ENCODE measurements around the gene MS4A10. TPM values are rescaled to one million over a fixed set of nuclear protein-coding genes. Genes with fewer than 3 reads are reported as not detected.

The MS4A10 gene
- total and polyA plus RNA-seq, 2 donors: under 0.01 to 0.09 TPM

- peaks cover 0 to 3% of the 10 kb centered on the region in 2 donors for H3K27me3 ChIP-seq (ENCODE audit: control insufficient read depth in 2 of 2, insufficient read depth in 1 of 2, low read length in 1 of 2)
- peaks cover 0 to 4% of the 10 kb centered on the region in 2 donors for H3K4me1 ChIP-seq (ENCODE audit: control insufficient read depth in 2 of 2, insufficient read depth in 2 of 2, low read length in 2 of 2)
- no peaks in the 10 kb centered on the region for H3K36me3 ChIP-seq (ENCODE audit: control insufficient read depth in 2 of 2, insufficient read depth in 2 of 2, low read length in 1 of 2)
- H3K9me3 ChIP-seq (ENCODE audit: control insufficient read depth in 2 of 2, insufficient read depth in 1 of 2, low read length in 1 of 2): no peaks in the 10 kb centered on the region
- DNase-seq (ENCODE audit: low read depth in 6 of 9, low spot score in 9 of 9): no peak
- H3K4me3 ChIP-seq (ENCODE audit: low read length in 2 of 2): no peak overlapping the region
- H3K27ac ChIP-seq (ENCODE audit: low read depth in 1 of 2, low read length in 1 of 2): no peak overlapping the region
These were observed 4.4 kb upstream of the MS4A10 start for GRCh38 chr11:60780774-60781173.

- H3K27me3 ChIP-seq (ENCODE audit: control insufficient read depth in 2 of 2, insufficient read depth in 1 of 2, low read length in 1 of 2): peaks cover 0 to 3% of the 10 kb centered on the region in 2 donors
- WGBS: 91% methylated on average over 7 of the region's 7 CpGs
These were observed 3.7 kb upstream of the MS4A10 start for GRCh38 chr11:60781286-60781980.

DNA sequence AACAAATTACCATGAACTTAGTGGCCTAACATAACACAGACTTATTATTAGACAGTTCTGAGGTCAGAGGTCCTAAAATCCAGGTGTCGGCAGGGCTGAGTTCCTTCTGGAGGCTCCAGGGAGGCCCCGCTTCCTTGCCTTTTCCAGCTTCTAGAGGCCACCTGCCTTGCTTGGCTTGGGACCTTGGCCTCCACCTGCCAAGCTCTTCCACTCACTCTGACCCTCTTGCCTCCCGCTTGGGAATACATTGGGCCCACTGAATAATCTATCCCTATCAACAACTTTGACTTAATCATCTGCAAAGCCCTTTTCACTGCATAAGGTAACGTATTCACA lies 3.2 kb upstream of the MS4A10 start:
- peaks cover 0 to 5% of the 10 kb centered on the region in 2 donors for H3K4me1 ChIP-seq (ENCODE audit: control insufficient read depth in 2 of 2, insufficient read depth in 2 of 2, low read length in 2 of 2)
- no peaks in the 10 kb centered on the region for H3K36me3 ChIP-seq (ENCODE audit: control insufficient read depth in 2 of 2, insufficient read depth in 2 of 2, low read length in 1 of 2)
- H3K27ac ChIP-seq (ENCODE audit: low read depth in 1 of 2, low read length in 1 of 2): no peak overlapping the region
- H3K4me3 ChIP-seq (ENCODE audit: low read length in 2 of 2): no peak overlapping the region
- peaks cover 0 to 3% of the 10 kb centered on the region in 2 donors for H3K27me3 ChIP-seq (ENCODE audit: control insufficient read depth in 2 of 2, insufficient read depth in 1 of 2, low read length in 1 of 2)
- no peaks in the 10 kb centered on the region for H3K9me3 ChIP-seq (ENCODE audit: control insufficient read depth in 2 of 2, insufficient read depth in 1 of 2, low read length in 1 of 2)
- DNase-seq (ENCODE audit: low read depth in 6 of 9, low spot score in 9 of 9): no peak
- WGBS: 96% methylated on average over 4 of the region's 4 CpGs

More at GRCh38 chr11:60781286-60781980, 3.7 kb upstream of the MS4A10 start:
- Histone ChIP-seq H3K36me3 (ENCODE audit: control insufficient read depth in 2 of 2, insufficient read depth in 2 of 2, low read length in 1 of 2) (no peaks in the 10 kb centered on the region), H3K9me3 (ENCODE audit: control insufficient read depth in 2 of 2, insufficient read depth in 1 of 2, low read length in 1 of 2) (no peaks in the 10 kb centered on the region), H3K4me3 (ENCODE audit: low read length in 2 of 2) (no peak overlapping the region), H3K27ac (ENCODE audit: low read depth in 1 of 2, low read length in 1 of 2) (no peak overlapping the region), H3K4me1 (ENCODE audit: control insufficient read depth in 2 of 2, insufficient read depth in 2 of 2, low read length in 2 of 2) (peaks cover 0 to 1% of the 10 kb centered on the region in 2 donors)
- DNase-seq (ENCODE audit: low read depth in 6 of 9, low spot score in 9 of 9): no peak

DNA sequence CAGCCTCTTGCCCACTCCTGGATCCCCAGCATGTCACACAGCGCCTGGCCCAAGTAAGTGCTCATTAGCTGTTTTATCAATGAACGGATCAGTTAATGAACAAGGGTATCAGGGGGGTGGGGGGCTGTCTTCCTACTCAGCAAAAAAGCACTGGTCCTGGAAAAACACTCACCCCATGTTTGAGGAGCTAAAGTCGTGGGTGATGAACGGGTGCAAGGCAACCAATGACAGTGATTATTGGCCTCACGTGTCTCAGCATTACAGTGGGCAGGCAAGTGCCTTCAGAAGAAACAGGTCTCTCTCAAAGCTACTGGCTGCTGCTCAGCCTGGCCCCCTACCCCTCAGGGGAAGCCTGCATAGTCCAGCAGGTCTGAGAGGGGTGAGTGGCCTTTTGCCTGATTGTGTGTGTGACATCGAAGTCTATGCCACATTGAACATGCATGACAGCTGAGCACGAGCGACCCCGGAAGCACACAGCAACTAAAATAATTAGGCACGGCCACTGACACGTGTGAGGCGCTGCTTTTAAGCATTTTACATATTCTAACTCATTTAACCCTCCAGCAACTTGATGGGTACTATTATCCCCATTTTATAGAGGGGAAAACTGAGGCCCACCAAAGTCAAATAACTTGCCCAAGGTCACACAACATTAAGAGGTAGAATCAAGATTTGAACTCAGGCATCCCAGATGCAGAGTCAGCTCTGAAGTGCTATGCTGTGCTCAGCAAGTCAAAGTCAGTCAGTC lies 2.6 kb upstream of the MS4A10 start:
- Histone ChIP-seq H3K27me3 (ENCODE audit: control insufficient read depth in 2 of 2, insufficient read depth in 1 of 2, low read length in 1 of 2) (peaks cover 0 to 3% of the 10 kb centered on the region in 2 donors), H3K4me1 (ENCODE audit: control insufficient read depth in 2 of 2, insufficient read depth in 2 of 2, low read length in 2 of 2) (peaks cover 0 to 5% of the 10 kb centered on the region in 2 donors), H3K27ac (ENCODE audit: low read depth in 1 of 2, low read length in 1 of 2) (no peak overlapping the region), H3K4me3 (ENCODE audit: low read length in 2 of 2) (no peak overlapping the region), H3K9me3 (ENCODE audit: control insufficient read depth in 2 of 2, insufficient read depth in 1 of 2, low read length in 1 of 2) (no peaks in the 10 kb centered on the region), H3K36me3 (ENCODE audit: control insufficient read depth in 2 of 2, insufficient read depth in 2 of 2, low read length in 1 of 2) (no peaks in the 10 kb centered on the region)
- WGBS: 92% methylated on average over 12 of the region's 12 CpGs
- DNase-seq (ENCODE audit: low read depth in 6 of 9, low spot score in 9 of 9): no peak

DNA sequence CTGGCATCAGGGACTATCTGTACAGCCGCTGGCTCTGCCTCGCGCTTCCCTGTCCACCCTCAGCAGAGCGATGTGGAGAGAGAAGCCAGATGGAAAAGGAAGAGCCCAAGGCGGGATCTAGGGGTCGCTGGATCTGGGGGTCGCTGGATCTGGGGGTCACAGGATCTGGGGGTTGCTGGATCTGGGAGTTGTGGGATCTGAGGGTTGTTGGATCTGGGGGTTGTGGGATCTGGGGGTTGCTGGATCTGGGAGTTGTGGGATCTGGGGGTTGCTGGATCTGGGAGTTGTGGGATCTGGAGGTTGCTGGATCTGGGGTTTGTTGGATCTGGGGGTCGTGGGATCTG lies 2.0 kb upstream of the MS4A10 start:
- Histone ChIP-seq H3K27ac (ENCODE audit: low read depth in 1 of 2, low read length in 1 of 2) (no peak overlapping the region), H3K4me1 (ENCODE audit: control insufficient read depth in 2 of 2, insufficient read depth in 2 of 2, low read length in 2 of 2) (peaks cover 0 to 5% of the 10 kb centered on the region in 2 donors), H3K9me3 (ENCODE audit: control insufficient read depth in 2 of 2, insufficient read depth in 1 of 2, low read length in 1 of 2) (no peaks in the 10 kb centered on the region), H3K27me3 (ENCODE audit: control insufficient read depth in 2 of 2, insufficient read depth in 1 of 2, low read length in 1 of 2) (peaks cover 0 to 3% of the 10 kb centered on the region in 2 donors), H3K36me3 (ENCODE audit: control insufficient read depth in 2 of 2, insufficient read depth in 2 of 2, low read length in 1 of 2) (no peaks in the 10 kb centered on the region), H3K4me3 (ENCODE audit: low read length in 2 of 2) (no peak overlapping the region)
- WGBS: 97% methylated on average over 8 of the region's 8 CpGs
- no peak for DNase-seq (ENCODE audit: low read depth in 6 of 9, low spot score in 9 of 9)

GRCh38 chr11:60783911-60784310 lies 1.2 kb upstream of the MS4A10 start:
- Histone ChIP-seq H3K9me3 (ENCODE audit: control insufficient read depth in 2 of 2, insufficient read depth in 1 of 2, low read length in 1 of 2) (no peaks in the 10 kb centered on the region), H3K4me1 (ENCODE audit: control insufficient read depth in 2 of 2, insufficient read depth in 2 of 2, low read length in 2 of 2) (peaks cover 0 to 5% of the 10 kb centered on the region in 2 donors), H3K27me3 (ENCODE audit: control insufficient read depth in 2 of 2, insufficient read depth in 1 of 2, low read length in 1 of 2) (peaks cover 0 to 3% of the 10 kb centered on the region in 2 donors), H3K4me3 (ENCODE audit: low read length in 2 of 2) (no peak overlapping the region), H3K36me3 (ENCODE audit: control insufficient read depth in 2 of 2, insufficient read depth in 2 of 2, low read length in 1 of 2) (no peaks in the 10 kb centered on the region), H3K27ac (ENCODE audit: low read depth in 1 of 2, low read length in 1 of 2) (no peak overlapping the region)
- DNase-seq (ENCODE audit: low read depth in 6 of 9, low spot score in 9 of 9): no peak
- whole genome bisulfite sequencing: 96% methylated on average over 7 of the region's 7 CpGs

DNA sequence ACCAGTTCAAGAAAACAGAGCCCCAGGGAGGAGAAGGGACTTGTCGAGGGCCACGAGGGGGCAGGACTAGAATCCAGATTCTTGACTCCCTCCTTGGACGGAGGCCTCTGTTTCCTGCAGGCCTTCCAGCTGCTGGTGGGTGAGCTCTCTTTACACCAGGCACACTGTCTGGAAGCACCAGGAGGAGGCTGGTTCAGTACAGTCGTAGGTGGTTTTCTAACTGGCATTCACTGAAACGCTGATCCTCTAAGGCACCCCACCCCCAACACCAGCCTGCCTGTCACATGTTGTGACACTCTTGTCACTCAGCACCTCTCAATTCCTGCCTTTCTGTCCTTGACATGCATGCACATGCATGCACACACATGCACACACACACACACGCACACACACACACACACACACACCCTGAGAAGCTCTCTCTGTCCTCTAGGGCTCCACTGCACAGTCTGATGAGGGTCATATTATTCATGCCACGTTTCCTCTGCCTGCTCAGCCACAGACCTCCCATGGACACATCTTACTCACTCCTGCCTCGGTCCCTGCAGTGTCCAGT lies 751 bp downstream of the MS4A10 start:
- Histone ChIP-seq H3K4me1 (ENCODE audit: control insufficient read depth in 2 of 2, insufficient read depth in 2 of 2, low read length in 2 of 2) (peaks cover 0 to 5% of the 10 kb centered on the region in 2 donors), H3K4me3 (ENCODE audit: low read length in 2 of 2) (no peak overlapping the region), H3K27me3 (ENCODE audit: control insufficient read depth in 2 of 2, insufficient read depth in 1 of 2, low read length in 1 of 2) (no peaks in the 10 kb centered on the region), H3K27ac (ENCODE audit: low read depth in 1 of 2, low read length in 1 of 2) (no peak overlapping the region), H3K9me3 (ENCODE audit: control insufficient read depth in 2 of 2, insufficient read depth in 1 of 2, low read length in 1 of 2) (no peaks in the 10 kb centered on the region), H3K36me3 (ENCODE audit: control insufficient read depth in 2 of 2, insufficient read depth in 2 of 2, low read length in 1 of 2) (no peaks in the 10 kb centered on the region)
- no peak for DNase-seq (ENCODE audit: low read depth in 6 of 9, low spot score in 9 of 9)
- WGBS: 89% methylated on average over 8 of the region's 8 CpGs

- Histone ChIP-seq H3K36me3 (ENCODE audit: control insufficient read depth in 2 of 2, insufficient read depth in 2 of 2, low read length in 1 of 2) (no peaks in the 10 kb centered on the region), H3K27me3 (ENCODE audit: control insufficient read depth in 2 of 2, insufficient read depth in 1 of 2, low read length in 1 of 2) (peaks cover 0 to 2% of the 10 kb centered on the region in 2 donors), H3K4me1 (ENCODE audit: control insufficient read depth in 2 of 2, insufficient read depth in 2 of 2, low read length in 2 of 2) (peaks cover 0 to 5% of the 10 kb centered on the region in 2 donors), H3K27ac (ENCODE audit: low read depth in 1 of 2, low read length in 1 of 2) (no peak overlapping the region), H3K4me3 (ENCODE audit: low read length in 2 of 2) (no peak overlapping the region), H3K9me3 (ENCODE audit: control insufficient read depth in 2 of 2, insufficient read depth in 1 of 2, low read length in 1 of 2) (peaks cover 0 to 6% of the 10 kb centered on the region in 2 donors)
- DNase-seq (ENCODE audit: low read depth in 6 of 9, low spot score in 9 of 9): no peak
- WGBS: 91% methylated on average over 15 of the region's 15 CpGs
These were observed 1.9 kb downstream of the MS4A10 start for GRCh38 chr11:60786811-60787567.

All from thymus (tissue), 11 donors.